ENCODE data around the gene KCNJ11. TPM values are rescaled to one million over a fixed set of nuclear protein-coding genes. Genes with fewer than 3 reads are reported as not detected.
A peak's percentile ranks its signal among the peaks of the same experiment; 100 is the strongest.

Gene KCNJ11
- total RNA-seq, 1 experiment from 2014 or later = 2.9 TPM

- CTCF ChIA-PET = no interaction called here
- Mint-ChIP-seq H3K4me1 (ENCODE audit: low read depth, unreplicated experiment) (peaks cover 12% of the 10 kb centered on the region), H3K4me3 (ENCODE audit: low read depth, unreplicated experiment) (peak overlapping the region; percentile 70), H3K9me3 (ENCODE audit: low read depth, unreplicated experiment) (no peaks in the 10 kb centered on the region), H3K27me3 (ENCODE audit: unreplicated experiment) (no peaks in the 10 kb centered on the region), H3K27ac (ENCODE audit: unreplicated experiment) (no peak overlapping the region), H3K36me3 (ENCODE audit: insufficient read depth, unreplicated experiment) (peaks cover 33% of the 10 kb centered on the region)
- intact Hi-C loops (cut with micrococcal nuclease; ENCODE audit: unreplicated experiment) = loop anchor here (5.0 kb wide), 1 partner anchor 118 kb away; no protein-coding TSS in a partner anchor
- TF ChIP-seq CTCF (IDR thresholded peaks at IDR 0.05; ENCODE audit: unreplicated experiment) = no peak
- DNase-seq = no peak
- BruUV-seq (replicated peaks) = no TSS peak
These were observed 37.8 kb downstream of the KCNJ11 start for GRCh38 chr11:17350455-17351171.

- no peak overlapping the region for H3K27ac Mint-ChIP-seq (ENCODE audit: unreplicated experiment)
- H3K27me3 Mint-ChIP-seq (ENCODE audit: unreplicated experiment) = no peaks in the 10 kb centered on the region
- no peaks in the 10 kb centered on the region for H3K9me3 Mint-ChIP-seq (ENCODE audit: low read depth, unreplicated experiment)
- no peak for DNase-seq
- CTCF ChIA-PET = interaction anchor here (0.6 kb wide), 1 partner anchor 175 kb away, joined by 4 read pairs; no protein-coding TSS in a partner anchor
- intact Hi-C loops (cut with micrococcal nuclease; ENCODE audit: unreplicated experiment) = no loop called here
- H3K4me1 Mint-ChIP-seq (ENCODE audit: low read depth, unreplicated experiment) = peaks cover 7% of the 10 kb centered on the region
- H3K4me3 Mint-ChIP-seq (ENCODE audit: low read depth, unreplicated experiment) = no peak overlapping the region
- peaks cover 14% of the 10 kb centered on the region for H3K36me3 Mint-ChIP-seq (ENCODE audit: insufficient read depth, unreplicated experiment)
- no peak for TF ChIP-seq CTCF (IDR thresholded peaks at IDR 0.05; ENCODE audit: unreplicated experiment)
- no TSS peak for BruUV-seq (replicated peaks)
These were observed 40.8 kb downstream of the KCNJ11 start for GRCh38 chr11:17347676-17348075.

- no peak for TF ChIP-seq CTCF (IDR thresholded peaks at IDR 0.05; ENCODE audit: unreplicated experiment)
- no peaks in the 10 kb centered on the region for H3K36me3 Mint-ChIP-seq (ENCODE audit: insufficient read depth, unreplicated experiment)
- no peaks in the 10 kb centered on the region for H3K4me1 Mint-ChIP-seq (ENCODE audit: low read depth, unreplicated experiment)
- no peak overlapping the region for H3K27ac Mint-ChIP-seq (ENCODE audit: unreplicated experiment)
- no peaks in the 10 kb centered on the region for H3K27me3 Mint-ChIP-seq (ENCODE audit: unreplicated experiment)
- no peak for DNase-seq
- no TSS peak for BruUV-seq (replicated peaks)
- no peak overlapping the region for H3K4me3 Mint-ChIP-seq (ENCODE audit: low read depth, unreplicated experiment)
- no peaks in the 10 kb centered on the region for H3K9me3 Mint-ChIP-seq (ENCODE audit: low read depth, unreplicated experiment)
- CTCF ChIA-PET = no interaction called here
- intact Hi-C loops (cut with micrococcal nuclease; ENCODE audit: unreplicated experiment) = no loop called here
These were observed 44.6 kb downstream of the KCNJ11 start for GRCh38 chr11:17343907-17344306.

GRCh38 chr11:17343257-17343656 is 45.2 kb downstream of the KCNJ11 start:
- no peak for TF ChIP-seq CTCF (IDR thresholded peaks at IDR 0.05; ENCODE audit: unreplicated experiment)
- intact Hi-C loops (cut with micrococcal nuclease; ENCODE audit: unreplicated experiment) = no loop called here
- H3K9me3 Mint-ChIP-seq (ENCODE audit: low read depth, unreplicated experiment) = no peaks in the 10 kb centered on the region
- H3K4me1 Mint-ChIP-seq (ENCODE audit: low read depth, unreplicated experiment) = no peaks in the 10 kb centered on the region
- no peak for DNase-seq
- no peaks in the 10 kb centered on the region for H3K36me3 Mint-ChIP-seq (ENCODE audit: insufficient read depth, unreplicated experiment)
- CTCF ChIA-PET = no interaction called here
- H3K27me3 Mint-ChIP-seq (ENCODE audit: unreplicated experiment) = no peaks in the 10 kb centered on the region
- H3K27ac Mint-ChIP-seq (ENCODE audit: unreplicated experiment) = no peak overlapping the region
- BruUV-seq (replicated peaks) = no TSS peak
- no peak overlapping the region for H3K4me3 Mint-ChIP-seq (ENCODE audit: low read depth, unreplicated experiment)

Other genes starting within 250 kb of the KCNJ11 start
- gene PIK3C2A, start 180.7 kb downstream of the KCNJ11 start, total RNA-seq (2022) = 70.2 and 75.9 TPM in 2 replicates
- 53.2 and 58.6 TPM in 2 replicates for gene NUCB2, start 111.9 kb downstream of the KCNJ11 start, total RNA-seq (2022)
- gene NCR3LG1, start 36.9 kb downstream of the KCNJ11 start, total RNA-seq (2022) = 3.1 and 5.3 TPM in 2 replicates
- 0.76 and 1.0 TPM in 2 replicates for gene ABCC8, start 88.2 kb upstream of the KCNJ11 start, total RNA-seq (2022)
- gene USH1C, start 155.8 kb upstream of the KCNJ11 start, total RNA-seq (2022) = 17.5 and 32.1 TPM in 2 replicates
- 0.32 TPM in 1 of 2 replicates, not detected in the other for gene OTOG, start 158.6 kb upstream of the KCNJ11 start, total RNA-seq (2022)

Data from Calu3 (cell line).